HL-60/S4 (cell line): Measurements from ENCODE around the gene MAP2K5.

Experiments used
- in situ Hi-C: fragments of 300-500 bp; cut with MboI; formaldehyde crosslinking; loops from 2 replicates; pipeline ENCODE4 v1.14.3; 2022; ENCODE audit warnings: low sequenced_read_pairs

Gene MAP2K5

DNA sequence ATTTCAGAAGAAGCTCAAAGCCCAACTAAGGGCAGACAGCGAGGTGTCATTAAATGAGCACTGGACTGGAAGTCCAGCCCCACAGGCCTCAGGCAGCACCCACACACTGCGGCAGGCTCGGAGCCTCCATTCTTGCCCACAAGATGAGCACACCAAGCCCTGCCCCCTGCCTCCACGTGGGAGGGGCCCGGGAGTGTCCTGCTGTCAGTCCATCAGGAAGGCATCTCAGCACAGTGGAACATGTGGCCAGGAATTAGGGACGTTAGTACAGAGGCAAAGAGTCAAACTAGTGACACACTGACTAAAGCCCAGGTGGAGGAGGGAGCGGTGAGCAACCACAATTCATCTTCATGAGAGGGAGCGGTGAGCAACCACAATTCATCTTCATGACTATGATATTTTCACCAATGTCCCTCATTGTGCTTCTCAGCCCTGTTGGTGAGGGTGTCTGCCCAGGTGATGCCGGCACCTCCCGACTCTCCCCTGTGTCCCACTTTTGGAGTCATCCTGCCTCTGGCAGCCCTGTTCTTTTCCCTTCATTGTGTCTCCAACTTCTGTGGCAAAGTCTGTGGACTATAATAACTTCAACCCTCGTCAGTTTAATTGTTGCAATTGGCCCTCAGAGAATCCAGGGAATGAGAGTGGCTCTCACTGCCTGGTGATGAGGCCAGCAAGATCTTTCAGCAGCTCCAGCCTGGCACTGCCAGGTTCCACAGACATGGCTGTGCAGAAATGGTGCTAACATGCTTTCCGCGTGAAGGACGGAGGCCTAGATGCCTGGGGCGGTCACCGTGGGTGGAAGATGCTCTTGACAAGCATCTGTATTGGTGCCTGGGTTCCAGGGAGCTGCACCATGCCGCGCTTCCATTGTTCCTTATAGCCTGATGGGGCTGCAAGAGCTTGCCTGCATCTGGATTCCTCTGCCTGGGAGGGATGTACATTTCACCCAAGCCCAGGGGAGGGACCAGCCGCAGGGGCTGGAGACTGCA, 259.7 kb downstream of the MAP2K5 start:
- in situ Hi-C loops: no loop called here

DNA sequence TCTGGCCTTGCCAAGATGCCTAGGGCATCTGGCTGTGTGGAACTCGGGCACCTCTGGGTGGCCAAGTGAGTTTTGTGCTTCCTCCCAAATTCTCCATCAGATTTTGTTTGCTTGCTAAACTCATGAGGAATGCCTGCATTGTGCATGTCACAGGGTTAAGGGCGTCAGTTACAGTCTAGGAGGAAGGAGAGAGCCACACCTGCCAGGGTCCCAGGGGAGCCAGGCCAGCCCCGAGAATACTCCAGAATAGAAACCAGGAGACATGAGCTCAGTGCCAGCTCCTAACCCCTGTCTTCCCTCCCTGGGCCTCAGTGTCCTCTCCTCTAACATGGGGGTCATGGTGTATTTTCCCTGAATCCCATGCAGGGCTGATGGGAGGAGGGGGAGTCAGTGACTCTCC, 260.8 kb downstream of the MAP2K5 start:
- in situ Hi-C loops: no loop called here

GRCh38 chr15:67803996-67804843, 261.7 kb downstream of the MAP2K5 start:
- in situ Hi-C loops: no loop called here

DNA sequence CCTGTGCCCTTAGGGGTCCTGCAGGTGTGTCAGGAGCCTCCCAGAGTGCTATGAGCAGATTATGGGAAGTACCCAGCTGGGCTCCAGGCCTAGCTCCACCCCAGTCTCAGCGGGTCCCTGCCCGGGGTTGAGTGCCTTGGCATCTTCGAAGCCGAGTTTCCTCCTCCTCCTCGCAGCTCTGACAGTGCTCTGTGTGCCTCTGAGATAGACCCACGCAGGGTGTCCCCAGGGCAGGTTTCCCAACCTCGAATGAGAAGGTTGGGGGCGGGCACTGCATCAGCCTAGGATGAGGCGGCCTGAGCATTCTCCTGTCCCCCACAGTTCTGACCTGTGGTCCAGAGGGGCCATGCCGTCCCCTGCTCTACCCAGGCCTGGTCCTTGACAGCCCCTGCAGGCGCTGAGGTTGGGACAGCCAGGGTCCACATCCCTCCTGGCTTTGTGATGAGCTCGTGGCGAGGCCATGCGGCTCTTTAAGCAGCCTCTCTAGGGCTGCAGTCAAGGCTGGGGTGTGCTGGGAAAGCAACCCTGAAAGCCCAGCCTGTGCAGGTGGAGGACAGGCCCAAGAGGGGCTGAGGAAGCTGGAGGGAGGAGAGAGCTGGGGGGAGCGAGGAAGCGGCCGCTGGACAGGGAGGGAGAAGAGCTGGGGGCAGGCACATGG, 262.6 kb downstream of the MAP2K5 start:
- in situ Hi-C loops: no loop called here

GRCh38 chr15:67805666-67806516, 263.4 kb downstream of the MAP2K5 start:
- in situ Hi-C loops: no loop called here

- in situ Hi-C loops: no loop called here
Measured at GRCh38 chr15:67806536-67806935, 264.0 kb downstream of the MAP2K5 start.

- in situ Hi-C loops: no loop called here
Measured at GRCh38 chr15:67807141-67807540, 264.6 kb downstream of the MAP2K5 start.

GRCh38 chr15:67807836-67808235, 265.3 kb downstream of the MAP2K5 start:
- in situ Hi-C loops: no loop called here

DNA sequence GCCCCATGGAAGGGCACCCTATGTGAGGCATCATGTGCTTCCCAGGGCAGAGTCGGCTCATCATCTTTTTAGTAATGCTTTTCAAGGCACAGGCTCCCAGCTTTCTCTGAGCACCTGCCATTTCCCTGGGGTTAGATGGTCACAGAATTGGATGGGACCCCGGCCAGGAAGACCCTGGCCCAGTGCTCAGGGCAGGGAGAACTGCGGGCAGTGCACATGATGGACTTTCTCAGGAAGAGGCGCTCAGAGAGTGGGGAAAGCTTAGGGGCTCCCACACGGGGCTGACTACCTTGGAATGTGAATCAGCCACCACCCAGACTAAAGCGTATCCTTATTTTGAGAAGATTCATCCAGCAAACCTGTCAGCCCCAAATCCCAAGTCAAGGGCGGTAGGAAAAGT, 266.3 kb downstream of the MAP2K5 start:
- in situ Hi-C loops: no loop called here

GRCh38 chr15:67809441-67809840, 266.9 kb downstream of the MAP2K5 start:
- in situ Hi-C loops: no loop called here

DNA sequence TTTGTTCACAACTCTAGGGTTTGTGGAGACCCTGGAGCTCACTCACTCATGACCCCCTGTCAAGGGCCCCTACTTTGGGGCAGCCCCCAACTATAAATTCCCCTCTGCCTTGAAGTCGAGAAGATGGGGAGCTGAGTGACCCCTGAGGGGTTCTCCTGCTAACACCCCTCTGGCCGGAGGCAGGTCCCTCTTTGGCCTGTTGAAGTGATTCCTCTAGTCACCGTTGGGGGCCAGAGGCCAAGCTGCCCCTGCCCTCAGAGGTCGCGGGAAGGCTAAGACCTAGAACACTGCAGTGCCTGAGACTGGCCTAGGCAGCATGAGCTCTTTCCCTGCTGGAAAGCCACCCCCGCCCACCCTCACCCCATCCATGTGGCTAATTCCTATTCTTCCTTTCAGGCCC, 267.4 kb downstream of the MAP2K5 start:
- in situ Hi-C loops: no loop called here

DNA sequence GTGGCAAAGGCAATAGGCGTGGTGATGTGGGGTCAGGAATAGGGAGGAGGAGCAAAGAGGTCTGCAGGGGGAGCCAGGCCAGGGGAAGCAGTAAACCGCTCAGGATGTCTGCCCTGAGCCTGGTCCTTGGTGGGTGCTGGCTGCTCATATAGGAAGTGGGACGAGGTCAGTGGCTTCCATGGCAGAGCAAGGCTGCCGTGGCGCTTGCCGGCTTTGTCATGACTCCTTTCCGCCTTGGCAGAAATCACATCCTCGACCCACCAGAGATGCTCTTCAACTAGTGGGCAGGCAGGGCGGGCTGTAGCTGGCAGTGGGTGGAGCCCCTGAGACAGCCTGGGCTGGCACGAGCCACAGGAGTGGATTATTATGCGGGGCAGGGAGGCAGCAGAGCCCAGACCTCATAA, 269.7 kb downstream of the MAP2K5 start:
- in situ Hi-C loops: no loop called here

- in situ Hi-C loops: no loop called here
Measured at GRCh38 chr15:67813104-67813634, 270.7 kb downstream of the MAP2K5 start.

- in situ Hi-C loops: no loop called here
Measured at GRCh38 chr15:67815036-67815592, 272.6 kb downstream of the MAP2K5 start.

- in situ Hi-C loops: no loop called here
Measured at GRCh38 chr15:67816668-67817067, 274.2 kb downstream of the MAP2K5 start.

- in situ Hi-C loops: no loop called here
Measured at GRCh38 chr15:67818464-67818863, 276.0 kb downstream of the MAP2K5 start.

GRCh38 chr15:67819636-67820035, 277.1 kb downstream of the MAP2K5 start:
- in situ Hi-C loops: no loop called here

DNA sequence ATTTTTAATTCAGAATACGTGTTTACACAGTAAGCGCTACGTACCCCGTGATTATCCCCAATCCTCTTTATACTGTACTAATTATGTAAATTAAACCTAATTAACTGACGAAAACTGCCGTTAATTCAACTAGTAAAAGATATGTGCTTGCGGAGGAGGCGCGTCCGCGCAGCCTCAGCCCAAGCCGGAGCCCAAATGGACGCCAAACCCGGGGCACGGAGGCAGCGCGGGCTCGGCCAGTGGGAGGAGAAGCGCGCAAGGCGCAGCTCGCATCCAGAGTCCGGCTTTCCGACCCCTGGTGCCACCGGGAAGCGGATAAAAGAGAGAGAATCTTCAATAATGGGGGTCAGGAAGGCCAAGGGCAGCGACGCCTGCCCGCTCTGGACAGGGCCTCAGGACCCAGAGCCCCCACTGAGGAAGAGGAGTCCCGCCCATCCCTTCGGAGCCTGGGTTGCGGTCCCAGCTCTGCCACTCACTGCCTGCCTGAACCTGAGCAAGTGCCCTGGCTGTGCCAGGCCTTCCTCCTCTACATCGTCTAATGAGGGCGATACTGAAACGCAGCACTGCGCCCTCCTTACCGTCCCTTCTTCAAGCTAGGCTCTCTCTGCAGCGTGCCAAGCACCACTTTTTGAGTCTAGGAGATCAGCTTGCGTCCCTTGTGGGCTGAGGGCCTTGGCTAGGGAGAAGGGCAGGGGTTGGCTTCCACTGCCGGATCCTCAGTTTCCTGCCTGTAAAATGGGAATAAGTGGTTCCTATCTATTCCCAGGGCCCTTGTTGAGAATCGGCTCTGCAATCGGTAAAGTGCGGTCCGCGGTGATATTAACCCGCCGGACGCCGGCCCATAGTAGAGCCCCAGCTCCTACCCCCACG, 277.9 kb downstream of the MAP2K5 start:
- in situ Hi-C loops: no loop called here
